GM19035 (cell line): ENCODE measurements around the gene TKFC.

Experiments
- ATAC-seq: cut with Tn5 transposase; IDR thresholded peaks from one replicate; pipeline ENCODE4 v1.9.1; 2021; ENCODE audit not compliant: unreplicated experiment

Gene TKFC

DNA sequence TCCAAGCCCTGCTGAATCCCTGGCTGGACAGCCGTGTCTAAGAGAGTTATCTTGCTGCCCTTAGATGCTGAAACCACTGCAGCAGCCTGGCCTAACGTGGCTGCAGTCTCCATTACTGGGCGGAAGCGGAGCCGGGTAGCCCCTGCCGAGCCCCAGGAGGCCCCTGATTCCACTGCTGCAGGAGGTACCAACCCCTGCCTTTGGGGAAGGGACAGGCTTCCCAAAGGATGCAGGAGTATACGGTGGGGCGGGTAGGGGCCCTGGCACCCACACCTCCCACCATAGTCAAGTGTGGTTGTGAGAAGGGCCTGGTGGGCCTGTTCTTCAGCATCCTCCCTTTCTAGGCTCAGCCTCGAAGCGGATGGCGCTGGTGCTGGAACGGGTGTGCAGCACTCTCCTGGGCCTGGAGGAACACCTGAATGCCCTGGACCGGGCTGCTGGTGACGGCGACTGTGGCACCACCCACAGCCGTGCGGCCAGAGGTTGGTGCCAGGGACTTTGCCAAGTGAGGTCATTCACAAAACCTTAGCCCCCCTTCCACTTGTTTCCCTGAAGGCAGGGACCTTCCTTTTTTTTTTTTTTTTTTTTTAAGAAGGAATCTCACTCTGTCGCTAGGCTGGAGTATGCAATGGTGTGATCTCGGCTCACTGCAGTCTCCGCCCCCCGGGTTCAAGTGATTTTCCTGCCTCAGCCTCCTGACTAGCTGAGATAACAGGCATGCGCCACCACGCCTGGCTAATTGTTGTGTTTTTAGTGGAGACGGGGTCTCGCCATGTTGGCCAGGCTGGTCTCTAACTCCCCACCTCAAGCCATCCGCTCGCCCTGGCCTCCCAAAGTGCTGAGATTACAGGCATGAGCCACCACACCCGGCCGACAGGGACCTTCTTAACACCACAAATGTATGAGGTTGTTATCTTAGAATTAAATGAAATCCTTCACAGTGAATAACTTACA lies 11.0 kb downstream of the TKFC start:
- no peak for ATAC-seq

DNA sequence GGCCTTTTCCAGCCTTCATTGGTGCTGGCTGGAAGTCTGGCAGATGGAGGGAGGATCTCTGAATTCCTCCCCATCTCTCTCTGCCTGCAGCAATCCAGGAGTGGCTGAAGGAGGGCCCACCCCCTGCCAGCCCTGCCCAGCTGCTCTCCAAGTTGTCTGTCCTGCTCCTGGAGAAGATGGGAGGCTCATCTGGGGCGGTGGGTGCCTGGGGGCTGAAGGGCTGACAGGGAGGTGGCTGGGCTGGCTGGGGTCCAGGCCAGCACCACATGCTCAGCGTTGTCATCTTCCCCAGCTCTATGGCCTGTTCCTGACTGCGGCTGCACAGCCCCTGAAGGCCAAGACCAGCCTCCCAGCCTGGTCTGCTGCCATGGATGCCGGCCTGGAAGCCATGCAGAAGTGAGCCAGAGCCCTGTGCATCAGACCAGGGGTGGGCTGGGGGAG lies 12.2 kb downstream of the TKFC start:
- no peak for ATAC-seq

DNA sequence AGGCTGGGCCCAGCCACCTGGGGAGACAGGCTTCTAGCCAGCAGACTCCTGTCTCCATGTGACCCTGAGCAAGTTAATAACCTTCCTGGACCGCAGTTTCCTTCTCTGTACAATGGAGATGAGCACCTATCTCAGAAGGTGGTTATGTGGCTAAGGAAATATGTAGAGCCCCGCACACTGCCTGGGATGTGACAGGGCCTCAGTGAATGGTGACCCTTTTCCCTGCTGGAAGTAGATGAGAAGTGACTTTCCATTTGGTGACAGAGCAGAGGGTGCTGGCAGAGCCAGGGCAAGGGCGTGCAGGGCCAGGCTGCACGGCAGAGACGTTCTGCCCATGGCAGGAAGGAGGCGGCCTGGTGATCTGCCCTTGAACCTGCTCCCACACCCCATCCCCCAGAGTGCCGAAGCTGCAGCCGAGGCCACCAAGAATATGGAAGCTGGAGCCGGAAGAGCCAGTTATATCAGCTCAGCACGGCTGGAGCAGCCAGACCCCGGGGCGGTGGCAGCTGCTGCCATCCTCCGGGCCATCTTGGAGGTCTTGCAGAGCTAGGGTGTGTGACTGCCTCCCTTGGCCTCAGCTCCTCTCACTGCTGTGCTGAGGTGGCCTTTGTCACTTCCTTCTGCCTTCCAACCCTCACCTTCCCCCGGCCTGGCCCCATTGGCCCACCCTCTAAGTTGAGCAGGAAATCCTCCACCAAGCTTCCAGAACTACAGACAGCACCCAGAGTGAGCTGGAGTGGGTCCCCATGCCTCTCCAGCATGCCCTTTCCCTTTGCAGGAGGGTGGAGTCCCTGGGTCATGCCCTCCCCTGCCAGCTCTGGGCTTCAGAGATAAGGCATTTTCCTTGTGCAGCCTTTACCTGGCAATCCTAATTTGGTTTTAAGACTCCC lies 13.2 kb downstream of the TKFC start:
- ATAC-seq = no peak

DNA sequence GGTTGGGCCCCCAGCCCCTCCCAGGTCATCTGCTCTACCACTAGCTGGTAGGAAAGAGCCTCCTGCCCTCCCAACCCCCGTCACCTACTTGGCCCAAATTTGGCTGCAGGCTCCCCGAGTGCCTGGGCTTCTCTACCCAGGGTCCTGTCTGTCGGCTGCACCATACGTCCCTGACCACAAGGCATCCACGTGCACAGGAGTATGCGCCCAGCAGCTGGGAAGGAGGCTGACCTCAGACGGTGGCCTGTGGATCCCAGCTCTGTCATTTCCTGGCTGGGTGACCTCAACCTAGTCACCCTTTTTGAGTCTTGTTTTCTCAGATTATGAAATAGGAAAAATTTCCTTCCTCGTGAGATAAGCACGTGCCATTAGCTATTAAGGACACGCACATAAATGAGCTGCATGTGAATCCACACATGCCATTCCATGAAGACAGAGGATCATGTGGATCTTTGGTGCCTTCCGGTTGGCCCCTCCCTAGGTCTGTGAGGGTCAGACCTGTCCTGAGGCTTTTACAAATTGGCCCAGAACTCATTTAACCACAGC lies 15.0 kb downstream of the TKFC start:
- ATAC-seq = no peak

DNA sequence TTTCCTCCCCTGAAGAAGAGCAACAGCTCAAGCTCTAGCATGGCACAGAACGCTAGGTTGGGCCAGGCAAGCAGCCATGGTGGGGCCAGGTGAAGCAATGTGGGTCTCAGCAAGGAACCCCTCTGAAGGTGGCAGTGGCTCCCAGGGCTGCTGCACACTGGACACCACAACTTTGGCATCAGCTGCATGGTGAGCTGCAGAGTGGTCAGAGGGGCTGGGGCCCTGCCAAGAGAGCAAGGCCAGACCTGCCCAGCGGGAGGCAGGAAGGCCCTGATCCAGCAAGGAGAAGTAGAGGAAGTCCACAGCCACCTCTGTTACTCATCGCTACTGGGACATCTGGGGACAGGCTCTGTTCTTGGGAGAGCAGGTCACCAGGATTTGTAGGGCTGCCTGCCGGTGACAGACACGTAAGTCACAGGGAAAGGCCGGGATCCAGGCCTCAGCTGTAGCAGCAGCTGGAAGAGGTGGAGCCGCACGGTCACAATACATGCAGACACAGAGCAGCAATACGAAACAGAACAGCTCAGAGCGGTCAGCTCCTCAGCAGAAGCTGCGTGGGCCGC lies 16.2 kb downstream of the TKFC start:
- ATAC-seq = no peak

DNA sequence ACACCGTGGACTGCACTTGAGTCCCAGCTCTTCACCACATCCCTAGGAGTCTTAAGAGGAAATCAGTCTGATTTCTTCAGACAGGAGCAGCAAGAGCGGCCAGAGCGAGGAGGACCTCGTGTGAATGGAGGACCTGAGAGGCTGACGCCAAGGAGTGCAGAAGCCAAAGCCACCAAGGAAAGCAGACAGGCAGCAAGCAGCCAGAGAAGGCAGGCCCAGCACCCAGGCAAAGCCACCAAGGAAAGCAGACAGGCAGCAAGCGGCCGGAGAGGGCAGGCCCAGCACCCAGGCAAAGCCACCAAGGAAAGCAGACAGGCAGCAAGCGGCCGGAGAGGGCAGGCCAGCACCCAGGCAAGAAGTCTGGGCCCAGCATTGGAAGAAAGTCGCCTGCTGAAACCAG lies 16.9 kb downstream of the TKFC start:
- ATAC-seq = no peak

DNA sequence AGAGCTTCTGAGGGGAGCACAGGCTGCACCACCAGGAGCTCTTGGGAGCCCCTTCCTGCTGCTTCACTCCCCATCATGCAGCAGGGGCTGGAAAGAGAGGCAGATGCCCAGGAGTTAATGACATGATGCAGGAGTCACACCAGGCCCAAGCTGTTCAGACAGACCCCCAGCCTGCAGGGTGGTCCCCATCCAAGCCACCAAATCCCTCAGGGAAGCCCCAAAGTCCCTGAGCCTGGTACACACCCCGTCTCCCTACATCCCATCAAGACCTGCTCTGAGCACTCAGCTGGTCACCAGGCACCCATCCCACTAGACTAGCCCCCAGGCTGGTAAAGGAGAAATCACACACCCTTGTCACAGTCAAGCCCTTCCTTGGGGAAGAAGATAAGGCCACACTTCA lies 17.3 kb downstream of the TKFC start:
- ATAC-seq = no peak

DNA sequence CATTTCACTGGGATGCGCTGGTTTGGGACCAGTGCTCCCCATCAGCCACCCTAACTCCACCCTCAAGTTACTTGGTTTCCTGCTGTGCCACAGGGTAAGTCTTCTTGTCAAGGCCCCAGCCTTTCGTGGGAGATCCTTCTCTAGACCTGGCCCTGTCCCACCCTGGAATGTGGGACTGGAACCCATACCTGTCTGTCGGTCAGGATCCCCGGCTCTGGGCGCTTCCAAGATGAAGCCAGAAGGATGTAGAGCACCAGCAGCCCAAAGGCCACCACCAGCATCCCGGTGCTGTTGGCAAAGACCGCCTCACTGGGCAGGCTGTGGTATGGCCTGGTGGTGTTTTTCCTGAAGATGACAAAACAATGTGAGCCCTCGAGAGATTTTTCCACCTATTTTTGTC lies 17.8 kb downstream of the TKFC start:
- ATAC-seq = no peak

DNA sequence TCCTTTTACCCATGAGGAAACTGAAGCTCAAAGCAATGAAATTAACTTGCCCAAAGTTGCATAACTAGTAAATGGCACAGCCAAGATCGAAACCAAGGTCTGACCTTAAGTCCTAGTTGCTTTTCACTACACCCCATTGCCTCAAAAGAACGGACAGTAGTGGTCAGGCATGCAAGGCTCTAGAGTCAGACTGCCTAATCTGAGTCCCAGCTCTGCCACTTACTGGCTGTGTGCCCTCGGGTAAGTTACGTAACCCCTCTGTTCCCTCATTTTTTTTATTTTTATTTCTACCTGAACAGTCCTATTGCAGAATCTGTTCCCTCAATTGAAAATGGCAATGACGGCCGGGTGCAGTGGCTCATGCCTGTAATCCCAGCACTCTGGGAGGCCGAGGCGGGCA lies 19.0 kb downstream of the TKFC start:
- no peak for ATAC-seq

DNA sequence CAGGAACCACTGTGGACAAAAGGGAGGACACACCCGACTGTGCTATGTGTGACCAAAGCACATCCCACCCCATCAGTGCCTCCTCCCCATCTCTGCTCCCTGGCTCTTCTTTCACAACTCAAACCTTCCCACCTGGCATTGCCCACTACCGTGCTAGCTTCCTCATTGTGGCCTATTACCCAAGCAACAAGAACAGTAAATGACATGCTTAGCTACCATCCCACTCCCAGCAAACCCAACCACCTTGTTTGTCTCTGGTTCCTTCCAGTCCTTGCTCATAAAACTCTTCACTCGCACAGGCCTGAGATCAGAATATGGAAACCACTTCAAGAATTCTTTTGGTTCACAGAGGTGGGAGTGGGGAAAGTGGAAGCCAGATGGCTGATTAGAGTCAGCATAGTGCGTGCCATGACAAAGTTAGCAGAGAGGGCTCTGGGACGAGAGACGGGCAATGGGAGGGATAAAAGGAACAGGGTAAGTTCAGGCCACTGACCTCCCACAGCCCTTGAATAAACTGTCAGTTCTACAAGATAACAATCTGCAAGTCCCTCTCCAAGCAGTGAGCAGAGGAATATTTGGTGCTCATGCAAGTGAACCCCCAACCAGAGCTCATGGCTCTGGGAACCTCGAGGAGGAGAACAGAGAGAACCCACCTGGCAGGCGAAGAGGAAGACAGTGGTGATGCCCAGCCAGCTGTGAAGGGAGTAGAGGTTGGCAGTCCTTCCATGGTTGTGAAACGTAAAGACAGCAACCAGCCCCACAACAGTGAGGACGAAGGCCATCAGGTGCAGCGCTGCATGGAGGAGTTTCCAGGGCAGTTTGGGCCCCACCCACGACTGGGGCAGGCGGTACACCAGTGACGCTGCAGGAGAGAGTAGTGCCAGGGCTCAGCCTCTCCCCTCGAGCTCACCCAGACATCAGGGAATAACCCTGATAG lies 20.4 kb downstream of the TKFC start:
- ATAC-seq = no peak

DNA sequence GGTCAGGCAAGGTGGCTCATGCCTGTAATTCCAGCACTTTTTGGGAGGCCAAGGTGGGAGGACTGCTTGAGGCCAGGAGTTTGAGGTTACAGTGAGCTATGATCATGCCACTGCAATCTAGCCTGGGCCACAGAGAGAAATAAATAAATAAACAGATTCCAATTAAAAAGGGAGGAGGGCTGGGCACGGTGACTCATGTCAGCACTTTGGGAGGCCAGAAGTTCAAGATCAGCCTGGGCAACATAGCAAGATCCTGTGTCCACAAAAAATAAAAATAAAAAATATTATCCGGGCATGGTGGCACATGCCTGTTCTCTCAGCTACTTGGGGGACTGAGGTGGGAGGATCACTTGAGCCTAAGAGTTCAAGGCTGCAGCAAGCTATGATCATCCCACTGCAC lies 21.2 kb downstream of the TKFC start:
- ATAC-seq = no peak

DNA sequence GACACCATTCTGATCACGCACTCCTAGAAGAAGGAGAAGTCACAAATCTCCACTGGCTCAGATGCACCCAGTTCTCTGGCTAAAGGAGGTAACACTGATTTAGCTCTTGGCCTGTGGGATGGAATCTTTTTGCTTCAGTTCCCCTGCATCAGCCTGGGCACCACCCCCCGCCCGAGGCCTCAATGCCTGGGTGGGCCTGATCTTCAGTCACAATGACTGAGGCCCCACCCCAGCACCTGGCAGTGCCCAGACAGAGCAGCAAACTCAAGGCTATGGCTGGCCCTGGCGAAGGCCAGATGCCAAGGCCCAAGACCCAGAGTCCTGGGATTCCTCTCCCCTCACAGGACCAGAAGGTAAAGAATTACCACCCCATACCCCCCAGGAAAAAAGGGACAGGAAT lies 23.7 kb downstream of the TKFC start:
- no peak for ATAC-seq

DNA sequence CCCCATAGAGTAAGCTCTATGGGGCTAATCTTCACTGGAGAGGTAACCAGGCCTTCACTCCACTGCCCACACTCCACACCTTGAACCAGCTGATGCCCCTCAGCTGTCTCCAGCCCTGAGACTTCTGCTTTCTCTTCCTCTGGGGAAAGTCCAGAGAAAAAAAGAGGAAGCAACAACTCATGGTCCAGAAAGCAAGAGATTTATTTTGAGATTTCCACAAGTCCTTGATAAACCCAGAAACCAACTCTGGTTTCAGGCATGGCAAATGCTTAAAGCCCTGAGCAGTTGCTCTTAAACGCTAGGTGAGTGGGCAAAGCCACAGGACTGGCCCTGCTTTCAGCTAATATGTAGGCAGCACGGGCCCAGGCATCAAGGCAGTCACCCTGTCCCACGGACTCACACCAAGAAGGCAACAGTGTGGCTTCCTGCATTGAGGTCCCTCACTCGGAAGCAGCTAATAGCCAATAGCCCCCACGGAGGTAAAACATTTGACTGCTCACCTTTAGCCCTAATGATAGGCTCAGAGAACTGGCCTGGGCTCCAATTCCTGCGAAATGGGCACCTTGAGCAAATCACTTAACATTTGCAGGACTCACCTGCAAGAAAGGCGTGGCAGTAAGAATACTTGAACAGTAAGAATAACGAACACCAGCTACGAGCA lies 24.3 kb downstream of the TKFC start:
- ATAC-seq = peak; percentile 36

DNA sequence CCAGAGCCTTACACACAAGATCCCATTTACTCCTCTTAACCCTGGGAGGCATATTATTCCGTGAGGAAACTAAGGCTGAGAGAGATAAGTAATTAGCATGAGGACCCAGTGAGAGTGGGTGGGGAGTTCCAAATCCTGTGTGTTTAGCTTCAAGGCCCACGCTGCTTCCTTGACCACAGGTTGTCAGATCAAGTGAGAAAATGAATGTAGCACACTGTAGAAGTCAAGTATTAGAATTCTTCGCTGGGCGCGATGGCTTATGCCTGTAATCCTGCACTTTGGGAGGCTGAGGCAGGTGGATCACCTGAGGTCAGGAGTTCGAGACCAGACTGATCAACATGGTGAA lies 24.8 kb downstream of the TKFC start:
- no peak for ATAC-seq

DNA sequence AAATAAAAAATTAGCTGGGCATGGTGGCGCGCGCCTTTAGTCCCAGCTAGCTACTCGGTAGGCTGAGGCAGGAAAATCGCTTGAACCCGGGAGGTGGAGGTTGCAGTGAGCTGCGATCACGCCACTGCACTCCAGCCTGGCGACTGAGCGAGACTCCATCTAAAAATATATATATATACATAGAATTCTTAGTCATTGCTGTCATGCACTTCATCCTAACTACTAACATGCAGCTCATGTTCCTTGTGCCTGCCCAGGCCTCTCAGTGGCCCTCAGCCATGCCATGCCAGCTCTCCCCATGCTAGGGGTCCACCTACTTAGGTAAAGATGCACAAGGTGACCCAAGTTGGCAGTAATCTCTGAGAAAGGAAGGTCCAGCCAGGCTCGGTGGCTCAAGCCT lies 25.5 kb downstream of the TKFC start:
- no peak for ATAC-seq

DNA sequence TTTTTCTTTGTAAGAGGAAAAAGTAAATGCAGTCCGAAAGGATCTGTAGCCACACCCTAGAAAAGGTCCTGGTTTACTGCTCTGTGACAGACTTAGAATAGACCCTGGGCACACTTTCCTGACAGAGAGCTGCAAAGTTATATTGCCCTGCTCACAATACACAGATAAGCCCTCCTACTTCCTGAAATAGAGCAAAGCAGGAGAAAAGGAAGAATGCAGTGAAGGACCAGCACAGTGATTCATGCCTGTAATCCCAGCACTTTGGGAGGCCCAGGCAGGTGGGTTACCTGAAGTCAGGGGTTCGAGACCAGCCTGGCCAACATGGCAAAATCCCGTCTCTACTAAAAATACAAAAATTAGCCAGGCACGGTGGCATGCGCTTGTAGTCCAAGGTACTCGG lies 26.5 kb downstream of the TKFC start:
- no peak for ATAC-seq

DNA sequence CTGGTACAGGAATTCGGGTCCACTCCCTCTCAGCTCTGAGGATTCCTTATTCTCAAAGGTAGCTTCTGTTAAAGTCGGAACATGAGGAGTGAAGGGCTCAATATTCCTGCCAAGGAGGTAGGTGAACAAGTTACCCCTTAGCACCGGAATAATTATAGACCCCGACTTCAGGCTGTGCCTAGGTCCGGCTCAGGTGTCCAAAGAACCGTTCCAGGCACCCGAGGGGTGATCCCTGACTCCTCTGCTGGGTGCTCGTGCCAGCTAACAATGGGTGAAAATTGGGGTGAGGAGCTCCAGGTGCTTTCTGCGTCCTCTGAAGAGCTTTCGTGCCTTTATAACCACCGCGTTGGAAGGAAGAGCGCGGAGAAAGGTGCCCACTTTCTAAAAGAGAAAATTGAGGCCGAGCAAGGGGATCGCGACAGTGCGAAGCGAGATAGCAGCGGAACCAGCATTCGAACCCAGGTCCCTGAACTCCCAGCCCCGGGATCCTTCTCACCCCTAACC lies 28.3 kb downstream of the TKFC start:
- ATAC-seq = no peak

DNA sequence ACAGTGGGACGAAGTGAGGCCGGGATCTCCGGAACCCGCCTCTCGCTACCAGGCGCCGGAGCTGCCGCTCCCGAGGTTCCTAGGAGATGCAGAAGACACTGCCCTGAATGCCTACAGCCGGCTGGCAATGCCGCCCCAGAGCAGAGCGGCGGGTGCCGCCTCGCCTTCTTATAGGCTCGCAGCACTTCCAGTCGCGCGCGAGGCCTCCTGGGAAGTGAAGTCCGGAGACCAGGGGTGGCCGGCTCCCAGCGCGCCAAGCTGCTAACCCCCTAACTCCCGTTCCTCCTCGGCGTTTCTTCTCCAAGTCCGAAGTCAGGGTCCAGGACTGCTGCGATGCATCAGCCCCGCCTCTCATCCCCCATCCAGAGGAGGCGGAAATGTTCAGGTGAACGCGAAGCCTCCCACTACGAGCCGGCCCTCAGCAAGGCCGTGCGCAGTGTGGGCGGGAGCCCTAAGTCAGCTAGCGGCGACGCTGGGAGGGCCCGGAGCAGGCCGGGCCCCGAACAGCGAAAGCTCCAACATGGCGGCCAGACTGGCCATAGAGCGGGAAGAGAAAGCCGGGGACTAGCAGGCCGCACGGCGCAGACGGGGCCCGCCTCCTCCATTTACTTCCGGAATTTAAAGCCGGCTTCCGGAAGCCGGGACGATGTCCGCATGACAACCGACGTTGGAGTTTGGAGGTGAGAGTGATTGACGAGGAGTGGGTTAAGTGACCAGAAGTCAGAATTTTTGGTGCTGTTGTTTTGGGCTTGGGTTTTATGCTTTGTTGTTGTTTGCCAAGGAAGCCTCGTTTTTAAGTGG lies 28.9 kb downstream of the TKFC start, which contains the start of the genes CYB561A3 and TMEM138:
CYB561A3 (minus strand) TSS at position 142 of the 801 bp plus-strand sequence. CDS start 5,169 bp downstream, outside the sequence.
TMEM138 (plus strand) TSS at position 634 of the 801 bp plus-strand sequence. CDS start 2,017 bp downstream, outside the sequence.
- peak; percentile 84 for ATAC-seq

DNA sequence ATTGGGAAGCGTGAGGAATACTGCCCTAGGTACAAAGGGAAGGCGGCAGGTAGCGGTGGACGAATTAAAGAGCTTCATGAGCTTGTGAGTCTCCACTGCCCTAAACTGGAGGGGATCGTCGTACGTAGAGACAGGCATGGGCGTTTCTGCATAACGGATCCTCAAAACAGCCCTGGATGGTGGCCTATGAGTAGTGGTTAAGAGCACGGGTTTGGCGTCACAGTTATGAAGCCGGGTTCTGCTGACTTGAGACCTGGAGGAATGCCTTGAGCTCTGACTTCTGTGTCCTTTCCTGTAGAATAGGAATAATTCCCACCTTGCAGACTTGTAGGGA lies 29.5 kb downstream of the TKFC start:
- ATAC-seq = no peak
